SK-N-MC (cell line): ENCODE measurements around the gene DLGAP1.

ENCODE experiments used
- DNase-seq: peaks from one replicate; pipeline ENCODE4 v3.0.0-alpha.2; 2011; ENCODE audit warnings: low read depth, low spot score
- H3K27ac ChIP-seq: fragments of 200-600 bp; sonication (generic); 2 replicates; pipeline ENCODE4 v1.5.1; 2016; ENCODE audit warnings: mixed run types
- H3K36me3 ChIP-seq: fragments of 200-600 bp; sonication (generic); 2 replicates; pipeline ENCODE4 v1.6.1; 2017; ENCODE audit warnings: antibody characterized with exemption, low read length, mixed read lengths; ENCODE audit not compliant: insufficient read depth
- H3K4me3 ChIP-seq: fragments of 200-600 bp; sonication (generic); 2 replicates; pipeline ENCODE4 v1.5.1; 2016
- H3K9ac ChIP-seq: fragments of 200-600 bp; sonication (generic); 2 replicates; pipeline ENCODE4 v1.8.0; 2017; ENCODE audit warnings: mixed run types, mixed read lengths; ENCODE audit not compliant: insufficient read length
- H3K9me3 ChIP-seq: fragments of 200-600 bp; sonication (generic); 2 replicates; pipeline ENCODE4 v1.6.1; 2017; ENCODE audit warnings: low read depth, mild to moderate bottlenecking, antibody characterized with exemption, low read length, moderate library complexity, mixed read lengths
- EZH2 ChIP-seq: fragments of 200-600 bp; sonication (generic); IDR thresholded peaks from one replicate; pipeline ENCODE4 v1.6.1; 2017; ENCODE audit warnings: antibody characterized with exemption
- FOXP2 ChIP-seq: optimal IDR thresholded peaks from 2 replicates; pipeline ENCODE3; 2011; ENCODE audit warnings: mild to moderate bottlenecking, moderate library complexity; ENCODE audit not compliant: insufficient read depth; ENCODE audit errors: extremely low read length, control extremely low read depth
- POLR2AphosphoS5 ChIP-seq: IDR thresholded peaks from 2 replicates; pipeline ENCODE4 v1.6.1; 2012; ENCODE audit warnings: mild to moderate bottlenecking, low read depth, low read length, borderline replicate concordance

DLGAP1 gene

GRCh38 chr18:3623769-3624545 is 831.1 kb downstream of the DLGAP1 start:
- H3K27ac ChIP-seq, result peak overlapping the region; percentile 82
- no peaks in the 10 kb centered on the region for H3K36me3 ChIP-seq
- H3K4me3 ChIP-seq, result no peak overlapping the region
- H3K9me3 ChIP-seq, result no peaks in the 10 kb centered on the region
- TF ChIP-seq POLR2AphosphoS5, result no peak
- no peak for TF ChIP-seq FOXP2
- DNase-seq, result no peak
- peak overlapping the region; percentile 44 for H3K9ac ChIP-seq

GRCh38 chr18:3620146-3621119 is 834.7 kb downstream of the DLGAP1 start:
- Histone ChIP-seq H3K9me3 (no peaks in the 10 kb centered on the region), H3K4me3 (no peak overlapping the region), H3K9ac (no peak overlapping the region), H3K27ac (no peak overlapping the region), H3K36me3 (no peaks in the 10 kb centered on the region)
- TF ChIP-seq FOXP2 (no peak), EZH2 (no peak), POLR2AphosphoS5 (no peak)
- no peak for DNase-seq

- no peak overlapping the region for H3K27ac ChIP-seq
- H3K9me3 ChIP-seq, result no peaks in the 10 kb centered on the region
- no peaks in the 10 kb centered on the region for H3K36me3 ChIP-seq
- no peak for DNase-seq
- no peak overlapping the region for H3K9ac ChIP-seq
- TF ChIP-seq FOXP2 (no peak), EZH2 (no peak), POLR2AphosphoS5 (no peak)
- H3K4me3 ChIP-seq, result no peak overlapping the region
Observed at GRCh38 chr18:3619746-3620145, 835.4 kb downstream of the DLGAP1 start.

- no peak overlapping the region for H3K4me3 ChIP-seq
- H3K36me3 ChIP-seq, result no peaks in the 10 kb centered on the region
- H3K27ac ChIP-seq, result no peak overlapping the region
- no peaks in the 10 kb centered on the region for H3K9me3 ChIP-seq
- TF ChIP-seq FOXP2 (no peak), EZH2 (no peak), POLR2AphosphoS5 (no peak)
- no peak overlapping the region for H3K9ac ChIP-seq
- DNase-seq, result no peak
Observed at GRCh38 chr18:3619222-3619621, 835.9 kb downstream of the DLGAP1 start.

GRCh38 chr18:3616744-3617143 is 838.4 kb downstream of the DLGAP1 start:
- H3K27ac ChIP-seq, result no peak overlapping the region
- no peaks in the 10 kb centered on the region for H3K9me3 ChIP-seq
- H3K36me3 ChIP-seq, result no peaks in the 10 kb centered on the region
- no peak overlapping the region for H3K9ac ChIP-seq
- no peak for DNase-seq
- no peak overlapping the region for H3K4me3 ChIP-seq
- TF ChIP-seq FOXP2 (no peak), POLR2AphosphoS5 (no peak), EZH2 (no peak)

GRCh38 chr18:3616142-3616541 is 839.0 kb downstream of the DLGAP1 start:
- H3K27ac ChIP-seq, result no peak overlapping the region
- no peak overlapping the region for H3K9ac ChIP-seq
- TF ChIP-seq FOXP2 (no peak), POLR2AphosphoS5 (no peak), EZH2 (no peak)
- H3K9me3 ChIP-seq, result no peaks in the 10 kb centered on the region
- DNase-seq, result no peak
- H3K4me3 ChIP-seq, result no peak overlapping the region
- no peaks in the 10 kb centered on the region for H3K36me3 ChIP-seq

- Histone ChIP-seq H3K4me3 (no peak overlapping the region), H3K9ac (no peak overlapping the region), H3K27ac (0 out of 2 replicates have a peak overlapping the region, but pooled peaks have one; percentile 36), H3K9me3 (no peaks in the 10 kb centered on the region), H3K36me3 (no peaks in the 10 kb centered on the region)
- TF ChIP-seq FOXP2, result no peak
- TF ChIP-seq EZH2, result no peak
- no peak for TF ChIP-seq POLR2AphosphoS5
- no peak for DNase-seq
Observed at GRCh38 chr18:3615374-3615985, 839.6 kb downstream of the DLGAP1 start.

- Histone ChIP-seq H3K36me3 (no peaks in the 10 kb centered on the region), H3K27ac (0 out of 2 replicates have a peak overlapping the region, but pooled peaks have one; percentile 21), H3K9me3 (no peaks in the 10 kb centered on the region), H3K4me3 (no peak overlapping the region), H3K9ac (no peak overlapping the region)
- TF ChIP-seq FOXP2, result no peak
- DNase-seq, result no peak
Observed at GRCh38 chr18:3612315-3612714, 842.8 kb downstream of the DLGAP1 start.
